Glutamatergic neuron (in vitro differentiated cells): ENCODE measurements around the gene UBE2U. TPM values are rescaled to one million over a fixed set of nuclear protein-coding genes. Genes with fewer than 3 reads are reported as not detected.
"Not testable (repeated sequence)": the region's sequence is repeated elsewhere in the genome, so short reads cannot be mapped to it uniquely, and the experiment has no call there.

Experiments used
- DNase-seq: peaks from one replicate; pipeline ENCODE4 v3.0.0; 2022
- H3K27ac Mint-ChIP-seq: one replicate; pipeline ENCODE4 v1.8.0; 2020; ENCODE audit warnings: mild to moderate bottlenecking, mixed read lengths, inconsistent platforms; ENCODE audit not compliant: unreplicated experiment
- H3K27me3 Mint-ChIP-seq: one replicate; pipeline ENCODE4 v1.8.0; 2020; ENCODE audit warnings: mild to moderate bottlenecking, moderate library complexity, mixed read lengths, inconsistent platforms; ENCODE audit not compliant: unreplicated experiment
- H3K36me3 Mint-ChIP-seq: one replicate; pipeline ENCODE4 v1.8.0; 2020; ENCODE audit warnings: mild to moderate bottlenecking, mixed read lengths, inconsistent platforms; ENCODE audit not compliant: unreplicated experiment
- H3K4me1 Mint-ChIP-seq: one replicate; pipeline ENCODE4 v1.8.0; 2020; ENCODE audit warnings: mild to moderate bottlenecking, low read depth, mixed read lengths, inconsistent platforms; ENCODE audit not compliant: unreplicated experiment
- H3K4me3 Mint-ChIP-seq: one replicate; pipeline ENCODE4 v1.8.0; 2020; ENCODE audit warnings: mild to moderate bottlenecking, mixed read lengths, inconsistent platforms; ENCODE audit not compliant: unreplicated experiment
- H3K9me3 Mint-ChIP-seq: one replicate; pipeline ENCODE4 v1.8.0; 2020; ENCODE audit warnings: mild to moderate bottlenecking, moderate library complexity, mixed read lengths, inconsistent platforms; ENCODE audit not compliant: unreplicated experiment
- total RNA-seq: library from RNA; stranded (reverse); fragmentation: NEBNext Ultra II Directional; extraction: Animal tissue kit (Norgen Biotek cat#: 25700); gene quantifications from one replicate; pipeline ENCODE4 v1.2.1, GENCODE V29; 2021; ENCODE audit not compliant: unreplicated experiment
- TF ChIP-seq, protein P1 (sequence below): fragments of 200-600 bp; sonication (generic); IDR thresholded peaks from one replicate; pipeline ENCODE4 v1.5.0; 2021; ENCODE audit not compliant: partially characterized antibody, unreplicated experiment

UBE2U gene
- total RNA-seq, 1 donor from 2014 or later: not detected

DNA sequence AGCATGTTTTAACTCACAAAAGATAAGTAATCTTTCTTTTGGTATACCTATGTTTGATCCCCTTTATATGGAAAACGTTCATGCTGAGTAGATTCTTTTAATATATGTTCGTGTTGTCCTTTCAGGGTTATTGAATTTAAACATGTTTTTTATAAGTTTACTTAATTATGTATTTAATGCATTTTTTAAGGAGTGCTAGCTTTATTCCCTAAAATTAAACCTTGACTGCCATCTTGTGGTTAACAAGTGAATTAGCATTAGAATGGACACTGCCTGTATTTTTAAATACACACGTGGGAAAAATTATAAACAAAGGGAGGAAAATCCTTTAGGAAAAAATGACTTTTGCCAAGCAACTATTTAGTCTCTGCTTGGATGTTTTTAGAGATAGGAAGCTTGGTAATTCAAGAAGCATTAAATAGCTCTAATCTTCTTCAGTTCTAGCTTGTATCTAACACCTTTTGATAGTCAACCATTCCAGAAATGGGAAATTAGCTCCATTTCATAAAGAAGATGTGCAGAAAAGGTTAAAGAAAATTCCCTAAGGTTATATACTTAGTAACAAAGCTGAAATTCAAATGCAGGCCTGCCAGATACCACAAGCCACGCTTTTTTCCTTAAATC, 43.0 kb downstream of the UBE2U start:
- TF ChIP-seq, protein P1, sequence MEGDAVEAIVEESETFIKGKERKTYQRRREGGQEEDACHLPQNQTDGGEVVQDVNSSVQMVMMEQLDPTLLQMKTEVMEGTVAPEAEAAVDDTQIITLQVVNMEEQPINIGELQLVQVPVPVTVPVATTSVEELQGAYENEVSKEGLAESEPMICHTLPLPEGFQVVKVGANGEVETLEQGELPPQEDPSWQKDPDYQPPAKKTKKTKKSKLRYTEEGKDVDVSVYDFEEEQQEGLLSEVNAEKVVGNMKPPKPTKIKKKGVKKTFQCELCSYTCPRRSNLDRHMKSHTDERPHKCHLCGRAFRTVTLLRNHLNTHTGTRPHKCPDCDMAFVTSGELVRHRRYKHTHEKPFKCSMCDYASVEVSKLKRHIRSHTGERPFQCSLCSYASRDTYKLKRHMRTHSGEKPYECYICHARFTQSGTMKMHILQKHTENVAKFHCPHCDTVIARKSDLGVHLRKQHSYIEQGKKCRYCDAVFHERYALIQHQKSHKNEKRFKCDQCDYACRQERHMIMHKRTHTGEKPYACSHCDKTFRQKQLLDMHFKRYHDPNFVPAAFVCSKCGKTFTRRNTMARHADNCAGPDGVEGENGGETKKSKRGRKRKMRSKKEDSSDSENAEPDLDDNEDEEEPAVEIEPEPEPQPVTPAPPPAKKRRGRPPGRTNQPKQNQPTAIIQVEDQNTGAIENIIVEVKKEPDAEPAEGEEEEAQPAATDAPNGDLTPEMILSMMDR: peak; percentile 80
- no peaks in the 10 kb centered on the region for H3K36me3 Mint-ChIP-seq
- H3K27ac Mint-ChIP-seq: no peak overlapping the region
- no peak for DNase-seq
- H3K4me1 Mint-ChIP-seq: peaks cover 20% of the 10 kb centered on the region
- no peaks in the 10 kb centered on the region for H3K9me3 Mint-ChIP-seq
- peaks cover 3% of the 10 kb centered on the region for H3K27me3 Mint-ChIP-seq
- no peak overlapping the region for H3K4me3 Mint-ChIP-seq

DNA sequence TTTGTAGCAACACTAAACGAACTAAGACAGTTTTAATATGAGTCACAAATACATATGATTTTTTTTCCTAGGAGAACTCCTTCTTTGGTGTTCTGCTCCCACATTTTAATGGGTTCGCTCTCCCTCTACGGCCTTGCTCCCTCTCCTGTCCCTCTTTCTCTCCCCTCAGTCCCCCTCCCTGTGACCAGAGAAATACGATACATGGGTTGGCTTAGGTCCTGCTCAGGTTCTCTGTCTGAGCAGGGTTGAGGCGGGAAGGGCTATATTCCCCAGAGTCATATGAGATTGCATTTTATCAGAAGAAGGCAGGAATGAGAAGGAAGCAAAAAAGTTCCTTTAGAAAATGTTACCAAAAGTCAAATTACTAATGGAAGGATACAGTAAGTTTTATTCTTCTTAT, 44.6 kb downstream of the UBE2U start:
- Mint-ChIP-seq H3K4me1 (peaks cover 20% of the 10 kb centered on the region), H3K36me3 (peaks cover 4% of the 10 kb centered on the region), H3K27ac (no peak overlapping the region), H3K4me3 (peak overlapping the region; percentile 47), H3K9me3 (no peaks in the 10 kb centered on the region), H3K27me3 (peaks cover 3% of the 10 kb centered on the region)
- DNase-seq: peak; percentile 33
- TF ChIP-seq, protein P1: no peak

DNA sequence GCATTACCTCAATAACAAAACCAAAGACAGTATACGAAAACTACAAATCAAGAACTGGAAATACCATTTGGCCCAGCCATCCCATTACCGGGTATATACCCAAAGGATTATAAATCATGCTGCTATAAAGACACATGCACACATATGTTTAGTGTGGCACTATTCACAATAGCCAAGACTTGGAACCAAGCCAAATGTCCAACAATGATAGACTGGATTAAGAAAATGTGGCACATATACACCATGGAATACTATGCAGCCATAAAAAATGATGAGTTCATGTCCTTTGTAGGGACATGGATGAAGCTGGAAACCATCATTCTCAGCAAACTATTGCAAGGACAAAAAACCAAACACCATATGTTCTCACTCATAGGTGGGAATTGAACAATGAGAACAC, 47.0 kb downstream of the UBE2U start:
- H3K27me3 Mint-ChIP-seq, H3K9me3 Mint-ChIP-seq, DNase-seq, H3K27ac Mint-ChIP-seq, H3K4me3 Mint-ChIP-seq: not testable (repeated sequence)
- H3K4me1 Mint-ChIP-seq: peaks cover 15% of the 10 kb centered on the region
- H3K36me3 Mint-ChIP-seq: peaks cover 12% of the 10 kb centered on the region

DNA sequence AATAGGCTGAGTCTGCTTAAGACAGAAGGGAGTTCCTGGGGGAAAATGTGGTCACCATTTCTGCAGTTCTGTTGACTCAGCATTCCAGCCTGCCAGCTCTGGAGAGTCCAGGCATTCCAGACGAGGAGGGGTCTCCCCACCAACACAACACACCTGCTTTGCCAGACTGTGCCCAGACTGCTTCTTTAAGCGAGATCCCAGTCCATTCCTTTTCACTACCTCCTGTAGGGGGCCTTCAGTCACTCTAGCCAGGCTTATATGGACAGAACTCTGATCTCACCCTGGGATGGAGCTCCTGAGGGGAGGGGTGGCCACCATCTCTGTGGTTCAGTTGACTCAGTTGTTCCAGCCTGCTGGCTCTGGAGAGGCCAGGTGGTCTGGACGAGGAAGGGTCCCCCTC, 48.5 kb downstream of the UBE2U start:
- no peak overlapping the region for H3K27ac Mint-ChIP-seq
- H3K27me3 Mint-ChIP-seq: peaks cover 3% of the 10 kb centered on the region
- peaks cover 12% of the 10 kb centered on the region for H3K4me1 Mint-ChIP-seq
- TF ChIP-seq, protein P1: no peak
- no peak for DNase-seq
- peaks cover 2% of the 10 kb centered on the region for H3K9me3 Mint-ChIP-seq
- no peak overlapping the region for H3K4me3 Mint-ChIP-seq
- H3K36me3 Mint-ChIP-seq: peaks cover 12% of the 10 kb centered on the region

DNA sequence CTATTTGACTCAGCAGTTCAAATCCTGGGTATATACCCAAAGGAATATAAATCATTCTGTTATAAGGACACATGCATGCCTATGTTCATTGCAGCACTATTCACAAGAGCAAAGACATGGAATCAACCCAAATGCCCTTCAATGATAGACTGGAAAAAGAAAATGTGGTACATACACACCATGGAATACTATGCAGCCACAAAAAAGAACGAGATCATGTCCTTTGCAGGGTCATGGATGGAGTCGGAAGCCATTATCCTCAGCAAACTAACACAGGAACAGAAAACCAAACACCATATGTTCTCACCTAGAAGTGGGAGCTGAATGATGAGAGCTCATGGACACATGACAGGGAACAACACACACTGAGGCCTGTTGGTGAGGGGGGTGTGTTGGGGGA, 53.8 kb downstream of the UBE2U start:
- not testable (repeated sequence) for H3K27ac Mint-ChIP-seq, DNase-seq, H3K4me3 Mint-ChIP-seq, H3K27me3 Mint-ChIP-seq, H3K9me3 Mint-ChIP-seq, H3K4me1 Mint-ChIP-seq
- H3K36me3 Mint-ChIP-seq: peaks cover 12% of the 10 kb centered on the region

DNA sequence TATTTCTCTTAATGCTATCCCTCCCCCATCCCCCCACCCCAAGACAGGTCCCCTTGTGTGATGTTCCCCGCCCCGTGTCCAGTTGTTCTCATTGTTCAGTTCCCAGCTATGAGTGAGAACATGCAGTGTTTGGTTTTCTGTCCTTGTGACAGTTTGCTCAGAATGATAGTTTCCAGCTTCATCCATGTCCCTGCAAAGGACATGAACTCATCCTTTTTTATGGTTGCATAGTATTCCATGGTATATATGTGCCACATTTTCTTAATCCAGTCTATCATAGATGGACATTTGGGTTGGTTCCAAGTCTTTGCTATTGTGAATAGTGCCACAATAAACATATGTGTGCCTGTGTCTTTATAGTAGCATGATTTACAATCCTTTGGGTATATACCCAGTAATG, 55.0 kb downstream of the UBE2U start:
- not testable (repeated sequence) for H3K4me1 Mint-ChIP-seq, H3K27me3 Mint-ChIP-seq, H3K4me3 Mint-ChIP-seq, DNase-seq, H3K27ac Mint-ChIP-seq, H3K36me3 Mint-ChIP-seq, H3K9me3 Mint-ChIP-seq
